GM18502 (cell line): ENCODE measurements around the gene GALNT16.
"Not testable (repeated sequence)": the region's sequence is repeated elsewhere in the genome, so short reads cannot be mapped to it uniquely, and the experiment has no call there.

ENCODE experiments used
- ATAC-seq: cut with Tn5 transposase; IDR thresholded peaks from one replicate; pipeline ENCODE4 v1.9.1; 2021; ENCODE audit warnings: mild to moderate bottlenecking; ENCODE audit not compliant: unreplicated experiment, poor library complexity

Gene GALNT16

GRCh38 chr14:69259527-69260189 lies at the start of gene GALNT16:
GALNT16 (plus strand) TSS chr14:69260158; CDS start chr14:69260291, 133 bp downstream.
- ATAC-seq = no peak

DNA sequence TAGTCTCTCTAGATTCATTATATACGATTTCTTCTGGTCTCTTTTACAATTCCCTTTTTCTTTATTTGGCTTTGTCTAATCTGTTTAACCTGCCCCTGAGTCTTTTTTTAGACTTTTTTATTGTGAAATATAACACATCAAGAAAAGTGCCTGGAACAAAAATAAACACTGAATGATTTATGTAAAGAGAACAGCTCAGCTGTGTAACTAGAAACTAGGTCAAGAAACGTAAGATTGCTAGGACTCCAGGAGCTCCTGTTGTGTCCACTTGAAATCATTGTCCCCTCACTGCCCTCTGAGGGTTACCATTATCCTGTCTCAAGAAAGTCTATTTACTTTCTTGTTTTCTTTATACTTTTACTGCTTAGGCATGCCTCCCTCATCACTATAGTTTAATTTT lies 45.6 kb upstream of the GALNT16 start:
- ATAC-seq = no peak

GRCh38 chr14:69217663-69218062 lies 42.3 kb upstream of the GALNT16 start:
- not testable (repeated sequence) for ATAC-seq

GRCh38 chr14:69224946-69225345 lies 35.0 kb upstream of the GALNT16 start:
- no peak for ATAC-seq

DNA sequence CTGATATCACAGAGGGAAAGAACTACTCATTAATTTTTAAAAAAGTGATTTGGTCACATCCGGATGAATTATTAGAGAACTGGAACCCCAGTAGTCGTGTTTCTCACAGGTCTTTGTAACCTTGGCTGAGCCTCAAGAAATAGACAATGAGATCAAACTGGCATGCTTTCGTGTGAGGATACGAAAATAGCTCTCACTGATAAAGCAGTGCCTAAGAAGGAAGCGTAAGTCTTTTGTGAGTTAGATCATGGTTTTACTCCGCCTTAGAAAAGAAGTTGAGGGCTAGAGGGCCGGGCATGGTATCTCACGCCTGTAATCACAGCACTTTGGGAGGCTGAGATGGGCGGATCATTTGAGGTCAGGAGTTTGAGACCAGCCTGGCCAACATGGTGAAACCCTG lies 33.8 kb upstream of the GALNT16 start:
- ATAC-seq = no peak

GRCh38 chr14:69226736-69227135 lies 33.2 kb upstream of the GALNT16 start:
- ATAC-seq = no peak

DNA sequence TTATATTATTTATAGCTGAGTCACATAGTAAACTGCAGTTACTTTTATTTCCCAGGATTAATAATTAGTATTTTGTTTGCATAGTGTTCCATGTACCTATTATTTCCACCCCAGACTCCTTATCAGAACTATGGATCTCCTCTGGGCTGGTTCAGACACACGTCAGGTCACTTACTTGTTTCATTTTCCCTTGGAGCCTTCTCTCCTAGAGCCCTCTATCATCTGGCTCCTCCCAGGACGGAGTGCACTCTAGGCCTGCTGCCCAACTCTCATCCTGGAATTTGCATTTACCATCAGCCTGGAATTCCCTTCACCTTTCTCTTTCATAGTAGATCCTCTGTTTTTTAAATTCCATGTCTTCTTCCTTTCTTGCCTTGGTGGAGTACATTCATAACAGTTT lies 28.5 kb upstream of the GALNT16 start:
- ATAC-seq = no peak

GRCh38 chr14:69232388-69232787 lies 27.6 kb upstream of the GALNT16 start:
- no peak for ATAC-seq

- ATAC-seq = no peak
Observed at GRCh38 chr14:69234106-69234505, 25.9 kb upstream of the GALNT16 start.

DNA sequence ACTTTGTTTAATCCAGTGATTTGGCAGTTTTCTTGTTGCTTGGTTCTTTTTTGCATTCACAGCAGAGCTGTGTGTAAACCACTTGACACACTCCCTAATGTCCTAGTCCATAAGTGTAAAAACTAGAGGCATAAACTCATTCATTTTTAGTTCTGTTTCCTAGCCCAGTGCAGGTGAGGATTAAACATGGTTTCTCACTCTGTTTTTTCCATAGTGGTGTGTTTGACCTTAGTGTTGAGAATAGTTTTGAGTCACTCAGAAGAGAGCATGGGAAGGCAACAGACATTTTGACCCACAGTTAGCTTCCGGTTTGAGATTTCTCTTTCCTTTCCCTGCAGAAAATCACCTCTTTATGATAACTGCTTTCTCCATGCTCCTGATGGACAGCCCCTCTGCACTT lies 24.2 kb upstream of the GALNT16 start:
- ATAC-seq = no peak

GRCh38 chr14:69237142-69237541 lies 22.8 kb upstream of the GALNT16 start:
- no peak for ATAC-seq

DNA sequence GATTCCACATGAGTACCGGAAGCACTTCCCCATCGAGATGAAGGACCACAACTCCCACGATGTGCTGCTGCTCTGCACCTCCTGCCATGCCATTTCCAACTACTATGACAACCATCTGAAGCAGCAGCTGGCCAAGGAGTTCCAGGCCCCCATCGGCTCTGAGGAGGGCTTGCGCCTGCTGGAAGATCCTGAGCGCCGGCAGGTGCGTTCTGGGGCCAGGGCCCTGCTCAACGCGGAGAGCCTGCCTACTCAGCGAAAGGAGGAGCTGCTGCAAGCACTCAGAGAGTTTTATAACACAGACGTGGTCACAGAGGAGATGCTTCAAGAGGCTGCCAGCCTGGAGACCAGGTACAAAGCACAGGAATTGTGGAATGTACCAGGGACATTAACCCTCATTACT lies 22.4 kb upstream of the GALNT16 start:
- ATAC-seq = no peak

DNA sequence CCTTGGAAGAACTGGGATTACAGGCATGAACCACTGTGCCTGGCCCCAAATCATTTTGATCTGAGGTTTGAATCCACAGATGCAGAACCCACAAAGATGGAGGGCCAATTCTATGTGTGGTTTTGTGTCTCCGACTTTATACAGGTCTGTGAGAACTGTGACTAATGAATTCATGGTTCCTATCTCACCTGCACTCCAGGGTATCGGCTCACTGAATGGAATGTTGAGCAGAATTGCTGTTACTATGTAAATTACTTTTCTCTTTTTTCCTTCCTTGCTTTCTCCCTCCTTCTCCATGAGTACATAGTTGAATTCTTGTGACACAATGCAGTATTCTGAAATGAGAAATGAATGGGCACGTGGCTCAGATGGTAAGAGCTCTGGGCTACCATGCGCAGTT lies 21.1 kb upstream of the GALNT16 start:
- ATAC-seq = no peak

DNA sequence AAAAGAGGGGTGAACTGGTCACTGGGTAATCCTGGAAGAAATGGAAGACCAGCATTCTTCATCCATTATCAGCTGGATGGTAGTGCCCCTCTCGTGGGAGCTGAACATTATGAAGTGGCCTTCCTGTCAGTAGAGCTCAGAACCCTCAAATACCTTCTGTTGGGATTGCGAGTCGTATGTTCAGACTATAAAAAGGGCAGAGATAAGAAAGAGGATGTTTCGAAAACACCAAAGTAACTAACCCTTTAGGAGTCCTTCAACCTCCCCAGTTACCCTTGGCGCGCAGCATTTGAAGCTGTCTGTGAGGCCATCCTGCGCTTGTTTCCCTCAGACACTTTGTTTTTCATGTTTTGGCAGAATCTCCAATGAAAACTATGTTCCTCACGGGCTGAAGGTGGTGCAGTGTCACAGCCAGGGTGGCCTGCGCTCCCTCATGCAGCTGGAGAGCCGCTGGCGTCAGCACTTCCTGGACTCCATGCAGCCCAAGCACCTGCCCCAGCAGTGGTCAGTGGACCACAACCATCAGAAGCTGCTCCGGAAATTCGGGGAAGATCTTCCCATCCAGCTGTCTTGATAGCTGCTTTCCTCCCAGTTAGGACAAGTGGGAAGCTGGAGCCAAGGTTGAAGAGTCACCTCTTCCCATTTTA lies 19.3 kb upstream of the GALNT16 start:
- ATAC-seq = no peak

GRCh38 chr14:69241577-69241976 lies 18.4 kb upstream of the GALNT16 start:
- no peak for ATAC-seq

DNA sequence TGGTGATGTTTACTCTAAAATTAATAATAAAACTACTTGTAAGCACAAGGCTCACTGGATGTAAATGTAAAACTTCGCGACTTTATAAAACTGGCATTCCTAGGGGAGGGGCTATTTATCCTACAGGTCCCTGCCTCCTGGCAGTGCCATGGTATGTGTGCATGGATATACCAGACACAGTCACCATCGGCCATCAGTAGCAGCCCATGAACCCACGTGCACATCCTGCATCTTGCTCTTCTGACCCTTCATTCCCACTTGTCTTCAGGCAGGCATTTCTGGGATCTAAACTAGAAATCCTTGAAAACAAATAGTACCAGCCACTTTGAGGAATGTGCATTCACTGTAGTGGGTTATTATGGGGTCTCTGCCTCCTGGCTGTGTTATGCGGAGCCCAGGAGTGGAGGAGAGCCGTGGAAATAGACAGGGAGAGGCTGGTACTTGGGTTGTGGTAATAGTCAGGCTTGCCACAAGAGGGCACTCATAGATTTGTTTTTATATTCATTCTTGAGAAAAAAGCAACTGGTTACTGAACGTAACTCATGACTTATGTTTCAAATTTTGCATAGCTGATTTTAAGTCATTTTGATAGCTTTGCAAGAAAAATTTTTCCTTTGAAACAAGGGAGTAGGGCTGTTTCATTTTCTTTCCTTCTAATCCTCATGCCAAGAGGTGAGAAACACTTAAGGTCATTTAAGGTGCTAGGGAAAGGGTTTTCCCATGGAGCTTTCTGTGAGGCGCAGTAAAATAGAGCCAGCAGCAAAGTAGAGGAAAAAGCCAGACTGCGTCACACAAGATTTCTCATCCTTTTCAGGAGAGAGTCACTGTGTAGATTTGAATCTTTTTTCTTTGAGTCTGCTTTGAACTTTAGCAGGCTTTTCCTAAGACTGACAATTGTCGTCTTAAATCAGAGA lies 17.4 kb upstream of the GALNT16 start:
- ATAC-seq = no peak

DNA sequence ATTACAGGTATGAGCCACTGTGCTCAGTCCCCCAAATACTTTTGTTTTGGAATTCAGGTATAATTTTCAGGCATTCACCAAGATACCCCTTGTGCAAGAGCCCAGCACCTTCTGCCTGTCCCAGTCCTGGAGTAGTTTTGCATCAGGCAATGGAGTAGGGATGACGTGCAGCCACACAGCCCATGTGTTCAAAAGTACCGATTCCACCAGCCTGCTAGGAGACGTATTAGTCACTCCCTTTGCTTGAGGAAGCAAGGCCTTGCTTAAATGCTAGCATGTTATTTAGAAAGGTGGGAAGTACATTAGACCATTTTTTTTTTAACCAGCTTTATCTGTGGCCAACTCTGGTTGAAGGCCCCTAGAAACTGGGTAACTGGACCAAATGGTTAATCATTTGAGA lies 15.0 kb upstream of the GALNT16 start:
- no peak for ATAC-seq

DNA sequence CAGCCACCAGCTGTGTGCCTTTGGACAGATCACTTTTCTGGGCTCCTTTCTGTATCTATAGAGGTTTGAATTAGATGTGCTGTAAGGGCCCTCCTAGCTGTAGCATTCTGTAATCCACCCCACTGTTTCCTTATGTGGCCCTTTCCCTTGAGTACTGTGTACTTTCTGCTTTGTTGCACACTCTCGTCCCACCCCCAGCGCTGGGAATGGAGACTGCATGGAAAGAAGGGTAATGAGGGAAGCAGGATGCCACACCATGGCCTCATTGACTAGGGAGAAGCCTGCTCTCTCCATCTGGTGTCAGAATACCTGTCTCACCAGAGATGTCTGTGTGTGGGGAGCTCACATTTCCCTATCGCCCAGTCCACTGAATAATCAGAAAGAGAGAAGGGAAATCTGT lies 13.6 kb upstream of the GALNT16 start:
- no peak for ATAC-seq

GRCh38 chr14:69247676-69248440 lies 12.1 kb upstream of the GALNT16 start:
- ATAC-seq = no peak

DNA sequence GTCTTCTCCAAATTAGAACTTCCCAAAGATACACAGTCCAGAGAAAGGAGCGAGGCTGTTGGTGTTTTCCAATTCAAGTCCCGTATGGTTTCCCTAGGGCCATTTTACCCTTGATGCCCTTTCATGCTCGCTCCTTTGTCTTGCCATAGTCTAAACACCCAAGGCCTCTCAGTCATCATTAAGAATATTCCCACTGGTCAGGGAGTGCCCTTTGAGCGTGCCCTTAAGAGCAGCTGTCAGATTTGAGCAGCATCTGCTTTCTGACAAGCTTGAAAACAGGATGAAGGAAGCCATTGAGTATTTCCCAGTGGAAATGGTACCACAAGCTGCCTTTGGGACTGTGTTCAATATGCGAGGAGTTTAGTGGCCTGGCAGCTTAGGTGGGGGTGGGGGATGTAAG lies 10.4 kb upstream of the GALNT16 start:
- no peak for ATAC-seq
